ENCODE data around the gene CORO7. TPM values are rescaled to one million over a fixed set of nuclear protein-coding genes. Genes with fewer than 3 reads are reported as not detected.

The CORO7 gene
- total RNA-seq, 1 donor from 2014 or later = 52.4 TPM

DNA sequence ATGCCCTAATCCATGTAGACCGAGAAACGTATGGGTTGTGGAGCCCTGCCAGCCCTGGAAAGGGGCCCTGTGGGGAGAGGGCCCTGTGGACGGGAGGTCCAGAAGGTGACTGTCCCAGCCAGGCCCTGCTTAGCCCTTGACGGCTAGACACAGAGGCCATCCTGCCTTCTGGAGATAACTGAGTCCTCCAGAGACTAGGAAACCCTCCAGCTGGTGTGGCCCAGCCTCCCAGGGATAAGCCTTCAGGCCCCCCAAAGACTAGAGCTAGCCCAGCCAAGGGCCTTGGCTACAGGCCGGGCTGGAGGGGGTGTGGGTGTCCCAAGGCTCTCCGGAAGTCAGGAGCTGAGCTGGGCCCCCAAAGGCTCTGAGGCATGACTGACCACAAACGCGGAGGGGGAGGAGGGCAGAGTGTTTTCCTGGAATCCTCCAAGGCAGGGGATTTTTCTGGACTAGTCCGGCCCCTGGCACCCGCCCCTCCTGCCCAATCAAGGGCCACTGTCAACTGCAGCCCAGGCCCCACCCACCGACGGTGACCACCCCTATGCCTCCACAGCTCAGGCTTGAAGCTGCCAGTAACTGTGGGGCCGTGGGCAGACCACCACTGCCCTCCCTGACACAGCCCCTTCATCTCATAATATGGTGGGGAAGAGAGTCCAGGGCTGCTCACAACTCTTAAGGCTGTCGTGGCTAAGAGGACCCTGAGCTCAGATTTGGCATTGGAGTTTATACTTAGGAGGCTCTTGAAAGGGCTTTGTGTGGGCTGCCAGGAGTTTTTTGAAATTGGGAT lies 45.6 kb downstream of the CORO7 start:
- Histone ChIP-seq H3K27me3 (no peaks in the 10 kb centered on the region), H3K4me3 (no peak overlapping the region), H3K27ac (peak overlapping the region; percentile 82), H3K4me1 (peaks cover 63% of the 10 kb centered on the region), H3K9me3 (no peaks in the 10 kb centered on the region), H3K36me3 (no peaks in the 10 kb centered on the region)
- DNase-seq (no peak), ATAC-seq (peak; percentile 1)
- TF ChIP-seq CTCF (IDR thresholded peaks at IDR 0.05) = no peak
- intact Hi-C loops (cut with DNase I) = no loop called here

DNA sequence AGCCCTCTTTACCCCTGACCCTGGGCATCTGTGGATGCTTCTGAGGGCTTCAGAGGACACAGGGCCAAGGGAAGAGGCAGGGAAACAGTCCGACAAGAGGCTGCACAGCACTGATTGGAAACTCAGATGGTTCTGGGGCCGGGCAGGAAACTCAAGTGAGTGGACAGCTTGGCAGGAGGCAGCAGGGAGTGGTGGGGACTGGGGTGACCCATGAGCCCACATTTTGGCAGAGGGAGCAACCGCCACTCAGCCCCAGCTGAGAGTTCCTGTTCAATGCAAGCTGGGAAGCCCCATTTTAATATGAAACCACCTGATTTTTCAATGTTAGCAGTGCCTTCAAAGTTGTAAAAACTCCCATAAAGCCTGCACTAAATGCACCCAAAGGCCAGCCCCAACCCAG lies 46.2 kb downstream of the CORO7 start:
- Histone ChIP-seq H3K27ac (peak overlapping the region; percentile 82), H3K27me3 (no peaks in the 10 kb centered on the region), H3K4me1 (peaks cover 57% of the 10 kb centered on the region), H3K36me3 (peaks cover 2% of the 10 kb centered on the region), H3K4me3 (no peak overlapping the region), H3K9me3 (no peaks in the 10 kb centered on the region)
- ATAC-seq (no peak), DNase-seq (no peak)
- intact Hi-C loops (cut with DNase I) = no loop called here
- TF ChIP-seq CTCF (IDR thresholded peaks at IDR 0.05) = no peak

- Histone ChIP-seq H3K4me3 (no peak overlapping the region), H3K4me1 (peaks cover 47% of the 10 kb centered on the region), H3K27ac (peak overlapping the region; percentile 82), H3K36me3 (peaks cover 12% of the 10 kb centered on the region), H3K9me3 (no peaks in the 10 kb centered on the region), H3K27me3 (no peaks in the 10 kb centered on the region)
- no peak for ATAC-seq
- no peak for DNase-seq
- intact Hi-C loops (cut with DNase I) = no loop called here
- TF ChIP-seq CTCF (IDR thresholded peaks at IDR 0.05) = no peak
Observed at GRCh38 chr16:4369007-4369733, 47.2 kb downstream of the CORO7 start.

DNA sequence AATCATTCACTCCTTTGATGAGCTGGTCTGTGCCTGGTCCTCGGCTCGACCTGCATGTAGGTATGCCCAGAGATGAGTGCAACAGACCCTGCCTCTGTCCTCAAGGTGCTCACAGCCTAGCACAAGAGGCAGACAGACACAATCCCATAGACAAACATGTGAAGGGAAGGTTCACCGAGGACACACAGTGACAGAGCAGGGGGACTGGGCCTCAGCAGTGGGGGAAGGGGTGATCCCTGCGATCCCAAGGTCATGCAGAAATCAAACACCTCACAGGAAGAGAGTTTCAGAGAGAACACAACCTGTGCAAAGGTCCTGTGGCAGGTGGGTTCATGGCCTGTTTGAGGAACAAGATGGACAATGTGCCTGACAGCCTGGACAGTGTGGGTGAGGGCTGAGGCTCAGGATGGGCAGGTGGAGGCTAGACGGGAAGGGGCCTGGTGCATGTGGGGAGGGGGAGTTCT lies 49.0 kb downstream of the CORO7 start:
- intact Hi-C loops (cut with DNase I) = no loop called here
- DNase-seq = no peak
- H3K4me1 ChIP-seq = peaks cover 32% of the 10 kb centered on the region
- no peaks in the 10 kb centered on the region for H3K9me3 ChIP-seq
- H3K4me3 ChIP-seq = no peak overlapping the region
- no peak for ATAC-seq
- no peaks in the 10 kb centered on the region for H3K27me3 ChIP-seq
- TF ChIP-seq CTCF (IDR thresholded peaks at IDR 0.05) = no peak
- H3K27ac ChIP-seq = no peak overlapping the region
- H3K36me3 ChIP-seq = peaks cover 30% of the 10 kb centered on the region

DNA sequence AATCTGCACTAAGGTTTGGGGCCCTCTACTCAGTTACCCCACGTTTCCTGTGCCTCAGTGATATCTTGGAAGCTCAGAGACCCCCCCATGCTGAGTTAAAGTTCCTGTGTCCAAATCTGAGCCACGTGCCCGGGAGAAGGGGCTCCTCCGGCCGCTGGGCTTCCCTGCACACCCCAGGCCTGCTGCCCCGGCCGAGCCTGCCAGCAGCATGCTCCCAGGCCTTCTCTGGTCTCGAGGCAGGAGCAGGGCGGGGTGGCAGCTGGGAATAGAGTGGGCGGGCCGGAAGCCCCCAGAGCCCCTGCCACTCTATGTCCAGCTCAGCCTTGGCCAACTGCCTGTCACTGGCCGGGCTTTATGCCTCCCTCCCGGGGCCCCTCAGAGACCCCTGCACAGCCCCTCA lies 50.4 kb downstream of the CORO7 start:
- no peak for TF ChIP-seq CTCF (IDR thresholded peaks at IDR 0.05)
- intact Hi-C loops (cut with DNase I) = no loop called here
- ATAC-seq = no peak

More for the DNA sequence above, 50.4 kb downstream of the CORO7 start:
- Histone ChIP-seq H3K9me3 (no peaks in the 10 kb centered on the region), H3K4me3 (no peak overlapping the region), H3K36me3 (peaks cover 42% of the 10 kb centered on the region), H3K27ac (no peak overlapping the region), H3K4me1 (peaks cover 23% of the 10 kb centered on the region), H3K27me3 (no peaks in the 10 kb centered on the region)
- DNase-seq = no peak
